ENCODE results near the gene FGF1.

Gene FGF1

GRCh38 chr5:142719836-142720370 lies 34.0 kb upstream of the FGF1 start:
- TF ChIP-seq ARNTL (CRISPR knock-in tag; IDR thresholded peaks at IDR 0.05; ENCODE audit: borderline replicate concordance, low read depth) (no peak), ISL1 (CRISPR knock-in tag; IDR thresholded peaks at IDR 0.05) (no peak), GLIS3 (CRISPR knock-in tag; IDR thresholded peaks at IDR 0.05) (no peak), TSHZ2 (CRISPR knock-in tag; IDR thresholded peaks at IDR 0.05) (no peak)
- no peak for ATAC-seq

GRCh38 chr5:142717582-142718215 lies 31.8 kb upstream of the FGF1 start:
- ATAC-seq = peak; percentile 82
- no peak for TF ChIP-seq CSRNP3 (CRISPR knock-in tag; IDR thresholded peaks at IDR 0.05)
- TF ChIP-seq CSDC2 (CRISPR knock-in tag; IDR thresholded peaks at IDR 0.05) = no peak
- TF ChIP-seq RARB (CRISPR knock-in tag; IDR thresholded peaks at IDR 0.05) = no peak
- TF ChIP-seq BACH2 (CRISPR knock-in tag; IDR thresholded peaks at IDR 0.05; ENCODE audit: borderline replicate concordance) = no peak
- no peak for TF ChIP-seq CREB5 (CRISPR knock-in tag; IDR thresholded peaks at IDR 0.05; ENCODE audit: low read depth)
- TF ChIP-seq ZNF565 (CRISPR knock-in tag; conservative IDR thresholded peaks at IDR 0.05; ENCODE audit: low read depth) = no peak
- no peak for TF ChIP-seq TSHZ2 (CRISPR knock-in tag; IDR thresholded peaks at IDR 0.05)
- no peak for TF ChIP-seq ISL1 (CRISPR knock-in tag; IDR thresholded peaks at IDR 0.05)
- TF ChIP-seq ZC3H10 (CRISPR knock-in tag; IDR thresholded peaks at IDR 0.05) = no peak
- no peak for TF ChIP-seq PATZ1 (CRISPR knock-in tag; IDR thresholded peaks at IDR 0.05; ENCODE audit: borderline replicate concordance)
- TF ChIP-seq ZFP3 (CRISPR knock-in tag; IDR thresholded peaks at IDR 0.05) = no peak
- TF ChIP-seq ESRRG (CRISPR knock-in tag; IDR thresholded peaks at IDR 0.05) = no peak
- no peak for TF ChIP-seq ZFP30 (CRISPR knock-in tag; IDR thresholded peaks at IDR 0.05)
- TF ChIP-seq TOX (CRISPR knock-in tag; IDR thresholded peaks at IDR 0.05; ENCODE audit: borderline replicate concordance) = no peak
- TF ChIP-seq ARNTL (CRISPR knock-in tag; IDR thresholded peaks at IDR 0.05; ENCODE audit: borderline replicate concordance, low read depth) = no peak
- no peak for TF ChIP-seq POU6F1 (CRISPR knock-in tag; IDR thresholded peaks at IDR 0.05; ENCODE audit: borderline replicate concordance, low read depth)
- TF ChIP-seq ZNF8 (CRISPR knock-in tag; IDR thresholded peaks at IDR 0.05) = no peak
- no peak for TF ChIP-seq SNAI2 (CRISPR knock-in tag; IDR thresholded peaks at IDR 0.05)
- no peak for TF ChIP-seq OSR1 (CRISPR knock-in tag; IDR thresholded peaks at IDR 0.05)
- TF ChIP-seq PPARA (CRISPR knock-in tag; IDR thresholded peaks at IDR 0.05; ENCODE audit: borderline replicate concordance) = no peak
